ENCODE results near the gene CCDC187.

The CCDC187 gene

DNA sequence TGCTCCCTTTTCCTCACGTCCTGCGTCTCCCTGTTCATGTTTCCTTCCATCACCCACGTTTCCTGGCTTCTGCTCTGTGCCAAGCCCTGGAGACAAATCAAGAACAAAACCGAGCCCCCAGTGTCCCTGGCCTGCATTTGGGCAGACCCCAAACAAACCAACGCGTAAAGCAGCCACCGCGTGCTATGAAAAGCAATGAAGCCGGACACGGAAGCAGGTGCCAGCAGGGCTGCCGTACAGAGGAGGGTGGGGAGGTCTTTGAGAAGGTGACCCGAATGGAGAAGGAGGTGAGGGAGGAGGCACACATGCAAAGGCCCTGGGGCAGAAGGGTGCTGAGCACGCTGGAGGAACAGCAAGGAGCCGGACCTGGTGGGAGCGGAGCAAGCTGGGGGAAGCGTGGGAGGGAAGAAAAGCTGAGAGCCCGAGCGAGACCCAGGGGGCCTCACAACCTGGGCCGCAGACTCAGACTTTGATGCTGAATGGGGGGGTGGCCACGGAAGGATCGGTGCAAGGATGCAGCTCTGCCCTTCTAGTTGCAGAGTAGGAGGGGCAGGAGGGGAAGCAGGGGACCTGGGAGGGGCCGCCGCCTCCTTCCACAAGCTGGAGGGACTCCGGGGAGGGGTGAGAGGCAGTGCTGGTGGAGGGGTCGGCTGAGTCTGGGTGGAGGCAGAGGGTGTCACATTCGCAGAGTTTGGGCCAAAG is 56.9 kb downstream of the CCDC187 start:
- Histone ChIP-seq H3K36me3 (ENCODE audit: control insufficient read depth, insufficient read depth, low read length) (no peaks in the 10 kb centered on the region), H3K4me3 (ENCODE audit: low read depth, low read length) (no peak overlapping the region), H3K27me3 (ENCODE audit: control insufficient read depth, insufficient read depth, low read length) (peaks cover 4% of the 10 kb centered on the region), H3K9me3 (ENCODE audit: control insufficient read depth, insufficient read depth, low read length) (no peaks in the 10 kb centered on the region), H3K4me1 (ENCODE audit: control insufficient read depth, insufficient read depth, low read length) (peaks cover 6% of the 10 kb centered on the region), H3K9ac (ENCODE audit: low read depth, low read length) (no peak overlapping the region)

DNA sequence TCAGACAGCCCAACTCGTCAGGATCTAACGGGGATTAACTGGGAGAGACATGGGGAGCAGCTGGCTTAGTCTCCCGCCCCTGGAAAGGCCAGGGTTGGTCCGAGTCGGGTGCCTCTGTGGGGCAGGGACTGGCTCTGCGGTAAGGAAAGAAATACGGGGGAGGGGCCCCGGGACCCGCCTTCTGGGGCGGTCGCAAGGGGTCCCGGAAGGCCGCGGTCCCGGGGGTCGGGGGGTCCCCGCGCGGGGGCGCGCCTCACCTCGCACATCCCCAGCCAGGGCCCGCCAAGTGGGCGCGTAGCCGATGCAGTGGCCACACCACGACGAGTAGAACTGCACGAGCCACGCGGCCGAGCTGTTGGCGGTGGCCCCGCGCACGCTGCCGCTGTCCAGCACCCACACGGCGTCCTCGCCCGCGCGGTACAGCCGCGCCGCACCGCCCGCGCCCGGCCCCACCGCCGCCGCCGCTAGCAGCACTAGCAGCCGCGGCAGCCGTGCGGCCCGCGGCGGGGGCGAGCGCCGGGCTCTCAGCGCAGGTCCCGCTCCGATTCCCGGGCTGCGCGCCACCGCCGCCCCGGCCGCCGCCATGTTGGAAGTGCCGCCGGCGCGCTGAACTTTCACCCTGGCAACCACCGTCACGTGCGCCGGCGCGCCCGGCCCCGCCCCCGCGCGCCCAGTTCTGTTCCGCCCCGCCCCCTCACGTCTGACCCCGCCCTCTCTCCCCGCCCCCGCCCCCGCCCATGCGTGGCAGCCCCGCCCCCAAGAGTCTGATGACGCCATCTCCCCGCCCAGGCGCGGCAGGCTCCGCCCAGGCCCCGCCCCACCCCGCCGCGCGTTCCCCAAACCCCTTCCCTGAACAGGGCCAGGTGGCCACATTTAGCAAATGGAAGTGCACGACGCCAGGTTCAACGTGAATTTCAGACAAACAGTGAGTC is 58.4 kb downstream of the CCDC187 start, which contains the start of gene QSOX2:
TSS of gene QSOX2 (minus strand) at position 594 of the 932 bp plus-strand sequence. CDS start at position 585, 9 bp downstream.
- Histone ChIP-seq H3K9ac (ENCODE audit: low read depth, low read length) (peak within 1 kb of the TSS; percentile 56), H3K4me3 (ENCODE audit: low read depth, low read length) (peak within 1 kb of the TSS; percentile 81), H3K9me3 (ENCODE audit: control insufficient read depth, insufficient read depth, low read length) (no peaks in the 10 kb centered on the region), H3K4me1 (ENCODE audit: control insufficient read depth, insufficient read depth, low read length) (peaks cover 6% of the 10 kb centered on the region), H3K36me3 (ENCODE audit: control insufficient read depth, insufficient read depth, low read length) (peaks cover 5% of the 10 kb centered on the region), H3K27me3 (ENCODE audit: control insufficient read depth, insufficient read depth, low read length) (peaks cover 4% of the 10 kb centered on the region)

DNA sequence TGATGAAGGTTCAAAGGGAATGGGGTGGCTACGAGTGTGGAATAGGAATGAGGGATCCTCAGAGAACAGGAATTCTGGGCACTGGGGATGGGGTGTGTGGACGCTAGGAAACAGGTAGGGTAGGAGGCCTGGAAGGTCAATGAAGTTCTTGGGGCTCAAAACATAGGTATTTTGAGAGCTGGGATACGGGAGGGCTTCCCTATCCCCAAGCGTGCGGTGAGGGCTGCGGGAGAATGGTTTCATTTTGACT is 59.0 kb downstream of the CCDC187 start:
- no peaks in the 10 kb centered on the region for H3K9me3 ChIP-seq (ENCODE audit: control insufficient read depth, insufficient read depth, low read length)
- H3K36me3 ChIP-seq (ENCODE audit: control insufficient read depth, insufficient read depth, low read length): peaks cover 5% of the 10 kb centered on the region
- H3K9ac ChIP-seq (ENCODE audit: low read depth, low read length): peak overlapping the region; percentile 56
- H3K4me3 ChIP-seq (ENCODE audit: low read depth, low read length): peak overlapping the region; percentile 81
- peaks cover 6% of the 10 kb centered on the region for H3K4me1 ChIP-seq (ENCODE audit: control insufficient read depth, insufficient read depth, low read length)
- H3K27me3 ChIP-seq (ENCODE audit: control insufficient read depth, insufficient read depth, low read length): peaks cover 4% of the 10 kb centered on the region

DNA sequence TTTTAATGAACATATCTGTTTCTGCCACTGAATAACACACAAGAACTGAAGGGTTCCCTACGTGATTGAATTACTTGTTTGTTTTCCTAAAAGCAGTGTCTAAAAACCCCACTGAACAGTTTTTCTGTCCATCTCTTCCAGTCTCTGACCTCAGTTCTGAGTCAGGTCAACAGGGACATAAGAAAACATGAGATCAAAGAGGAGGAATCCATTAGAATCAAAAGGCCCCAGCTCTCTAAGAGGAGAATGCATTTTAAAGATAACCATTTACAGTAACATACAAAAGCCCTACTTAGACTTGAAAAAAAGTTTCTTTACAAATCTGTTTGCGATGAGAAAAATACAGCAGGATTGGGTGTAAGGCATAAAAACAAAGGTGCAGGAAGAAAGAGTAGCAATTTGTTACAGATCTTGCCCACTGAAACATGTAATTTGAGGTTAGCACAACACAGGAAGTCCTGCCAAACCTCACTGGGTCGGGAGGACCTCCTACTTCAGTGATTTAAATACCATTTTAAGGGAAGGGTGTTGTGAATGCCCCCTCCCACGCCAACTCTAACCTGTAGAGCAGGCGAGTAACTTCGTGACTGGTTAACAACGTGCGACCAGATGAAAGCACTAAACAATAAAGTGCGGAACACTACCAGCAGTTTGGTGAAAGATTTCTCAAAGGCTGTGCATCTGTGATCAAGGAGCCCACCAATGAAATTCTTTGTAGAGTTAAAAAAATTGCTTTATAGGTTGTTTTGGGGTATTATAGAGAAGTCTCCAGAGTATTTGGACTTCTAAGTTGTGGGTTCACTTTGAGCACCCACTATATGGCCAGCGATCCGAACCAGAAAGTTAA is 59.5 kb downstream of the CCDC187 start:
- Histone ChIP-seq H3K27me3 (ENCODE audit: control insufficient read depth, insufficient read depth, low read length) (peaks cover 4% of the 10 kb centered on the region), H3K36me3 (ENCODE audit: control insufficient read depth, insufficient read depth, low read length) (peaks cover 5% of the 10 kb centered on the region), H3K4me3 (ENCODE audit: low read depth, low read length) (peak overlapping the region; percentile 81), H3K9me3 (ENCODE audit: control insufficient read depth, insufficient read depth, low read length) (no peaks in the 10 kb centered on the region), H3K9ac (ENCODE audit: low read depth, low read length) (peak overlapping the region; percentile 56), H3K4me1 (ENCODE audit: control insufficient read depth, insufficient read depth, low read length) (peaks cover 6% of the 10 kb centered on the region)

- H3K9me3 ChIP-seq (ENCODE audit: control insufficient read depth, insufficient read depth, low read length): no peaks in the 10 kb centered on the region
- H3K4me1 ChIP-seq (ENCODE audit: control insufficient read depth, insufficient read depth, low read length): peaks cover 6% of the 10 kb centered on the region
- no peak overlapping the region for H3K9ac ChIP-seq (ENCODE audit: low read depth, low read length)
- peaks cover 4% of the 10 kb centered on the region for H3K27me3 ChIP-seq (ENCODE audit: control insufficient read depth, insufficient read depth, low read length)
- H3K4me3 ChIP-seq (ENCODE audit: low read depth, low read length): no peak overlapping the region
- H3K36me3 ChIP-seq (ENCODE audit: control insufficient read depth, insufficient read depth, low read length): peaks cover 5% of the 10 kb centered on the region
Observed at GRCh38 chr9:136243631-136244030, 60.3 kb downstream of the CCDC187 start.

- Histone ChIP-seq H3K36me3 (ENCODE audit: control insufficient read depth, insufficient read depth, low read length) (peaks cover 5% of the 10 kb centered on the region), H3K9me3 (ENCODE audit: control insufficient read depth, insufficient read depth, low read length) (no peaks in the 10 kb centered on the region), H3K9ac (ENCODE audit: low read depth, low read length) (no peak overlapping the region), H3K27me3 (ENCODE audit: control insufficient read depth, insufficient read depth, low read length) (peaks cover 4% of the 10 kb centered on the region), H3K4me3 (ENCODE audit: low read depth, low read length) (no peak overlapping the region), H3K4me1 (ENCODE audit: control insufficient read depth, insufficient read depth, low read length) (peaks cover 6% of the 10 kb centered on the region)
Observed at GRCh38 chr9:136242918-136243525, 60.9 kb downstream of the CCDC187 start.

DNA sequence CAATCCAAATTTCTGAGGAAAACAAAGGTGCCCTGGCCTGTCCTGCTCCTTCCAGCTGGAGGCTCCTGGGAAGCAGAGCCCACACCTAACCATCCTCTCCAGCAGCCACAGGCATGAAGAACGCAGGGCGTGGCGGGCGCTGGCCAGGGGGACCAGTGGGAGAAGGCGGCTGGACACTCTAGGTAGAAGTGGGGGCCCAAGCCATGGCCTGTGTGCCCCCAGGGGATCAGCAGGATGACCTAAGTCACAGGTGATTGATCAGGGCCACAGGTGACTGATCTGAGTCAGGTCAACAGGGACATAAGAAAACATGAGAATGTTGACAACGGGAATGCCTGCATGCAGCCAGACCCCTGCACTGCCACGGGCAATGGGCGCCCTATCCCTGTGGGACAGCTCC is 61.6 kb downstream of the CCDC187 start:
- Histone ChIP-seq H3K9ac (ENCODE audit: low read depth, low read length) (no peak overlapping the region), H3K9me3 (ENCODE audit: control insufficient read depth, insufficient read depth, low read length) (no peaks in the 10 kb centered on the region), H3K27me3 (ENCODE audit: control insufficient read depth, insufficient read depth, low read length) (peaks cover 4% of the 10 kb centered on the region), H3K36me3 (ENCODE audit: control insufficient read depth, insufficient read depth, low read length) (peaks cover 5% of the 10 kb centered on the region), H3K4me3 (ENCODE audit: low read depth, low read length) (no peak overlapping the region), H3K4me1 (ENCODE audit: control insufficient read depth, insufficient read depth, low read length) (peaks cover 6% of the 10 kb centered on the region)

GRCh38 chr9:136241542-136241941 is 62.4 kb downstream of the CCDC187 start:
- Histone ChIP-seq H3K36me3 (ENCODE audit: control insufficient read depth, insufficient read depth, low read length) (peaks cover 11% of the 10 kb centered on the region), H3K9me3 (ENCODE audit: control insufficient read depth, insufficient read depth, low read length) (no peaks in the 10 kb centered on the region), H3K4me1 (ENCODE audit: control insufficient read depth, insufficient read depth, low read length) (peaks cover 6% of the 10 kb centered on the region), H3K27me3 (ENCODE audit: control insufficient read depth, insufficient read depth, low read length) (peaks cover 2% of the 10 kb centered on the region), H3K9ac (ENCODE audit: low read depth, low read length) (no peak overlapping the region), H3K4me3 (ENCODE audit: low read depth, low read length) (no peak overlapping the region)

- Histone ChIP-seq H3K36me3 (ENCODE audit: control insufficient read depth, insufficient read depth, low read length) (peaks cover 14% of the 10 kb centered on the region), H3K9me3 (ENCODE audit: control insufficient read depth, insufficient read depth, low read length) (no peaks in the 10 kb centered on the region), H3K4me3 (ENCODE audit: low read depth, low read length) (no peak overlapping the region), H3K27me3 (ENCODE audit: control insufficient read depth, insufficient read depth, low read length) (no peaks in the 10 kb centered on the region), H3K9ac (ENCODE audit: low read depth, low read length) (no peak overlapping the region), H3K4me1 (ENCODE audit: control insufficient read depth, insufficient read depth, low read length) (peaks cover 6% of the 10 kb centered on the region)
Observed at GRCh38 chr9:136240941-136241340, 63.0 kb downstream of the CCDC187 start.

GRCh38 chr9:136239983-136240330 is 63.9 kb downstream of the CCDC187 start:
- H3K4me3 ChIP-seq (ENCODE audit: low read depth, low read length): no peak overlapping the region
- no peaks in the 10 kb centered on the region for H3K9me3 ChIP-seq (ENCODE audit: control insufficient read depth, insufficient read depth, low read length)
- no peak overlapping the region for H3K9ac ChIP-seq (ENCODE audit: low read depth, low read length)
- H3K36me3 ChIP-seq (ENCODE audit: control insufficient read depth, insufficient read depth, low read length): peaks cover 23% of the 10 kb centered on the region
- no peaks in the 10 kb centered on the region for H3K27me3 ChIP-seq (ENCODE audit: control insufficient read depth, insufficient read depth, low read length)
- H3K4me1 ChIP-seq (ENCODE audit: control insufficient read depth, insufficient read depth, low read length): peaks cover 6% of the 10 kb centered on the region
